ENCODE measurements around the gene ACAD10.

The ACAD10 gene

DNA sequence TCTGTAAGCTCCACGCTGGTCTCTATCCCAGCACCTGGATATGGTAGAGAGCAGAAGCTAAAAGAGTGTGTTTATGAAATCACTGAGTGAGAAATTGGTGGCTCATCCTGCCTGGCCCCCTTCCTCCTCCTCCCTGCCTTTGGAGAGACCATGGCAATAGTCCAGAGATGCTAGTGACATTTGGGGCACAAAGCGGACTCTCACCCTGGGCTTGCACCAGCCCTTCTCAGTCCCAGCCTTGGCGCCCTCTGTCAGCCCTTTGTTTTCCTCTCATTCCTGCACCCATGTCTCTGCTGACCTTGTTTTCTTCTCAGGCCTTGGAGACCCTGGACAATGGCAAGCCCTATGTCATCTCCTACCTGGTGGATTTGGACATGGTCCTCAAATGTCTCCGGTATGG lies 99.1 kb downstream of the ACAD10 start:
- Histone ChIP-seq H3K4me1 (ENCODE audit: control insufficient read depth, insufficient read depth, low read length) (no peaks in the 10 kb centered on the region), H3K9me3 (ENCODE audit: control insufficient read depth, insufficient read depth, low read depth, low read length) (no peaks in the 10 kb centered on the region; the same call in 1 of the 2 replicates), H3K4me3 (ENCODE audit: low read depth, low read length) (no peak overlapping the region), H3K27ac (ENCODE audit: extremely low read depth, low read depth, low read length) (no peak overlapping the region), H3K36me3 (ENCODE audit: control insufficient read depth in 2 of 2, insufficient read depth in 1 of 2, low read length in 2 of 2) (peaks cover 11 to 64% of the 10 kb centered on the region in 2 experiments; a peak in 2 of 3 replicates)
- POLR2A ChIA-PET = no interaction called here
- no peak for TF ChIP-seq KLF16 (tag by site-specific recombination; IDR thresholded peaks at IDR 0.05)
- TF ChIP-seq OVOL3 (tag by site-specific recombination; IDR thresholded peaks at IDR 0.05) = no peak
- TF ChIP-seq ZSCAN23 (tag by site-specific recombination; IDR thresholded peaks at IDR 0.05) = no peak
- no peak for TF ChIP-seq MYNN (tag by site-specific recombination; IDR thresholded peaks at IDR 0.05; ENCODE audit: borderline replicate concordance)
- TF ChIP-seq ZNF510 (tag by site-specific recombination; IDR thresholded peaks at IDR 0.05; ENCODE audit: insufficient replicate concordance) = no peak
- TF ChIP-seq ZNF114 (tag by site-specific recombination; IDR thresholded peaks at IDR 0.05) = no peak
- TF ChIP-seq ZNF140 (tag by site-specific recombination; IDR thresholded peaks at IDR 0.05) = no peak
- TF ChIP-seq, protein P1, sequence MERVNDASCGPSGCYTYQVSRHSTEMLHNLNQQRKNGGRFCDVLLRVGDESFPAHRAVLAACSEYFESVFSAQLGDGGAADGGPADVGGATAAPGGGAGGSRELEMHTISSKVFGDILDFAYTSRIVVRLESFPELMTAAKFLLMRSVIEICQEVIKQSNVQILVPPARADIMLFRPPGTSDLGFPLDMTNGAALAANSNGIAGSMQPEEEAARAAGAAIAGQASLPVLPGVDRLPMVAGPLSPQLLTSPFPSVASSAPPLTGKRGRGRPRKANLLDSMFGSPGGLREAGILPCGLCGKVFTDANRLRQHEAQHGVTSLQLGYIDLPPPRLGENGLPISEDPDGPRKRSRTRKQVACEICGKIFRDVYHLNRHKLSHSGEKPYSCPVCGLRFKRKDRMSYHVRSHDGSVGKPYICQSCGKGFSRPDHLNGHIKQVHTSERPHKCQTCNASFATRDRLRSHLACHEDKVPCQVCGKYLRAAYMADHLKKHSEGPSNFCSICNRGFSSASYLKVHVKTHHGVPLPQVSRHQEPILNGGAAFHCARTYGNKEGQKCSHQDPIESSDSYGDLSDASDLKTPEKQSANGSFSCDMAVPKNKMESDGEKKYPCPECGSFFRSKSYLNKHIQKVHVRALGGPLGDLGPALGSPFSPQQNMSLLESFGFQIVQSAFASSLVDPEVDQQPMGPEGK (tag by site-specific recombination; IDR thresholded peaks at IDR 0.05) = no peak
- TF ChIP-seq ZNF76 (tag by site-specific recombination; IDR thresholded peaks at IDR 0.05; ENCODE audit: borderline replicate concordance, low read depth) = no peak
- no peak for TF ChIP-seq GLI4 (tag by site-specific recombination; IDR thresholded peaks at IDR 0.05)
- no peak for TF ChIP-seq ZNF621 (tag by site-specific recombination; IDR thresholded peaks at IDR 0.05)
- no peak for TF ChIP-seq KLF10 (tag by site-specific recombination; IDR thresholded peaks at IDR 0.05)
- TF ChIP-seq, protein P2, sequence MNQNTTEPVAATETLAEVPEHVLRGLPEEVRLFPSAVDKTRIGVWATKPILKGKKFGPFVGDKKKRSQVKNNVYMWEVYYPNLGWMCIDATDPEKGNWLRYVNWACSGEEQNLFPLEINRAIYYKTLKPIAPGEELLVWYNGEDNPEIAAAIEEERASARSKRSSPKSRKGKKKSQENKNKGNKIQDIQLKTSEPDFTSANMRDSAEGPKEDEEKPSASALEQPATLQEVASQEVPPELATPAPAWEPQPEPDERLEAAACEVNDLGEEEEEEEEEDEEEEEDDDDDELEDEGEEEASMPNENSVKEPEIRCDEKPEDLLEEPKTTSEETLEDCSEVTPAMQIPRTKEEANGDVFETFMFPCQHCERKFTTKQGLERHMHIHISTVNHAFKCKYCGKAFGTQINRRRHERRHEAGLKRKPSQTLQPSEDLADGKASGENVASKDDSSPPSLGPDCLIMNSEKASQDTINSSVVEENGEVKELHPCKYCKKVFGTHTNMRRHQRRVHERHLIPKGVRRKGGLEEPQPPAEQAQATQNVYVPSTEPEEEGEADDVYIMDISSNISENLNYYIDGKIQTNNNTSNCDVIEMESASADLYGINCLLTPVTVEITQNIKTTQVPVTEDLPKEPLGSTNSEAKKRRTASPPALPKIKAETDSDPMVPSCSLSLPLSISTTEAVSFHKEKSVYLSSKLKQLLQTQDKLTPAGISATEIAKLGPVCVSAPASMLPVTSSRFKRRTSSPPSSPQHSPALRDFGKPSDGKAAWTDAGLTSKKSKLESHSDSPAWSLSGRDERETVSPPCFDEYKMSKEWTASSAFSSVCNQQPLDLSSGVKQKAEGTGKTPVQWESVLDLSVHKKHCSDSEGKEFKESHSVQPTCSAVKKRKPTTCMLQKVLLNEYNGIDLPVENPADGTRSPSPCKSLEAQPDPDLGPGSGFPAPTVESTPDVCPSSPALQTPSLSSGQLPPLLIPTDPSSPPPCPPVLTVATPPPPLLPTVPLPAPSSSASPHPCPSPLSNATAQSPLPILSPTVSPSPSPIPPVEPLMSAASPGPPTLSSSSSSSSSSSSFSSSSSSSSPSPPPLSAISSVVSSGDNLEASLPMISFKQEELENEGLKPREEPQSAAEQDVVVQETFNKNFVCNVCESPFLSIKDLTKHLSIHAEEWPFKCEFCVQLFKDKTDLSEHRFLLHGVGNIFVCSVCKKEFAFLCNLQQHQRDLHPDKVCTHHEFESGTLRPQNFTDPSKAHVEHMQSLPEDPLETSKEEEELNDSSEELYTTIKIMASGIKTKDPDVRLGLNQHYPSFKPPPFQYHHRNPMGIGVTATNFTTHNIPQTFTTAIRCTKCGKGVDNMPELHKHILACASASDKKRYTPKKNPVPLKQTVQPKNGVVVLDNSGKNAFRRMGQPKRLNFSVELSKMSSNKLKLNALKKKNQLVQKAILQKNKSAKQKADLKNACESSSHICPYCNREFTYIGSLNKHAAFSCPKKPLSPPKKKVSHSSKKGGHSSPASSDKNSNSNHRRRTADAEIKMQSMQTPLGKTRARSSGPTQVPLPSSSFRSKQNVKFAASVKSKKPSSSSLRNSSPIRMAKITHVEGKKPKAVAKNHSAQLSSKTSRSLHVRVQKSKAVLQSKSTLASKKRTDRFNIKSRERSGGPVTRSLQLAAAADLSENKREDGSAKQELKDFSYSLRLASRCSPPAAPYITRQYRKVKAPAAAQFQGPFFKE (tag by site-specific recombination; IDR thresholded peaks at IDR 0.05; ENCODE audit: borderline replicate concordance) = no peak
- no peak for TF ChIP-seq ZNF600 (tag by site-specific recombination; IDR thresholded peaks at IDR 0.05)
- no peak for TF ChIP-seq ZNF184 (tag by site-specific recombination; IDR thresholded peaks at IDR 0.05)
- no peak for TF ChIP-seq ZBTB17 (tag by site-specific recombination; IDR thresholded peaks at IDR 0.05)
- TF ChIP-seq, protein P3, sequence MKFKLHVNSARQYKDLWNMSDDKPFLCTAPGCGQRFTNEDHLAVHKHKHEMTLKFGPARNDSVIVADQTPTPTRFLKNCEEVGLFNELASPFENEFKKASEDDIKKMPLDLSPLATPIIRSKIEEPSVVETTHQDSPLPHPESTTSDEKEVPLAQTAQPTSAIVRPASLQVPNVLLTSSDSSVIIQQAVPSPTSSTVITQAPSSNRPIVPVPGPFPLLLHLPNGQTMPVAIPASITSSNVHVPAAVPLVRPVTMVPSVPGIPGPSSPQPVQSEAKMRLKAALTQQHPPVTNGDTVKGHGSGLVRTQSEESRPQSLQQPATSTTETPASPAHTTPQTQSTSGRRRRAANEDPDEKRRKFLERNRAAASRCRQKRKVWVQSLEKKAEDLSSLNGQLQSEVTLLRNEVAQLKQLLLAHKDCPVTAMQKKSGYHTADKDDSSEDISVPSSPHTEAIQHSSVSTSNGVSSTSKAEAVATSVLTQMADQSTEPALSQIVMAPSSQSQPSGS (tag by site-specific recombination; IDR thresholded peaks at IDR 0.05; ENCODE audit: low read depth) = no peak
- CTCF ChIA-PET = interaction anchor here (0.6 to 1.8 kb wide), 4 partner anchors 10 to 53 kb away, joined by 3 to 12 read pairs (median 4); no protein-coding TSS in a partner anchor

Measured in HEK293 (cell line).